Neural cell (in vitro differentiated cells): ENCODE results near the gene ROR1. TPM values are rescaled to one million over a fixed set of nuclear protein-coding genes. Genes with fewer than 3 reads are reported as not detected.

Experiments used
- H2AFZ ChIP-seq: fragments of 200-600, 300-800 bp; sonication (generic), shearing (Covaris generic); 2 replicates; pipeline ENCODE4 v1.6.0; 2014; ENCODE audit warnings: low read depth, mild to moderate bottlenecking, antibody characterized with exemption, low read length, moderate library complexity
- H3F3A ChIP-seq: fragments of 200-600 bp; shearing (Covaris generic); 2 replicates; pipeline ENCODE4 v1.6.1; 2016; ENCODE audit warnings: mild to moderate bottlenecking, moderate library complexity, mixed read lengths, antibody characterized with exemption, low read length; ENCODE audit not compliant: insufficient read depth, poor library complexity, severe bottlenecking
- H3K27ac ChIP-seq: fragments of 200-600, 300-800 bp; sonication (generic), shearing (Covaris generic); 2 replicates; pipeline ENCODE4 v1.5.1; 2014; ENCODE audit warnings: mild to moderate bottlenecking, low read length, moderate library complexity
- H3K27me3 ChIP-seq: fragments of 300-800, 200-600 bp; sonication (generic), shearing (Covaris generic); 2 replicates; pipeline ENCODE4 v1.6.0; 2014; ENCODE audit warnings: mild to moderate bottlenecking, low read depth, low read length, moderate library complexity; ENCODE audit not compliant: insufficient read depth
- H3K36me3 ChIP-seq: fragments of 300-800, 200-600 bp; sonication (generic), shearing (Covaris generic); 2 replicates; pipeline ENCODE4 v1.5.1; 2014; ENCODE audit warnings: mild to moderate bottlenecking, antibody characterized with exemption, low read length, moderate library complexity; ENCODE audit not compliant: insufficient read depth
- H3K4me2 ChIP-seq: fragments of 300-800, 200-600 bp; sonication (generic), shearing (Covaris generic); 2 replicates; pipeline ENCODE4 v1.6.0; 2014; ENCODE audit warnings: mild to moderate bottlenecking, low read length
- H3K4me3 ChIP-seq: fragments of 300-800, 200-600 bp; sonication (generic), shearing (Covaris generic); 2 replicates; pipeline ENCODE4 v1.5.1; 2014; ENCODE audit warnings: mild to moderate bottlenecking, low read length, moderate library complexity
- H3K79me2 ChIP-seq: fragments of 200-600 bp; shearing (Covaris generic); replicated peaks from 2 replicates; pipeline ENCODE4 v1.6.0; 2014; ENCODE audit warnings: mild to moderate bottlenecking, low read length, moderate library complexity; ENCODE audit not compliant: insufficient read depth
- H3K9ac ChIP-seq: fragments of 300-800, 200-600 bp; sonication (generic), shearing (Covaris generic); 2 replicates; pipeline ENCODE4 v1.6.1; 2016; ENCODE audit warnings: mild to moderate bottlenecking, low read length, mixed read lengths
- H3K9me2 ChIP-seq: fragments of 200-600 bp; shearing (Covaris generic); 2 replicates; pipeline ENCODE4 v1.6.1; 2016; ENCODE audit warnings: mild to moderate bottlenecking, low read length, mixed read lengths; ENCODE audit not compliant: insufficient read depth
- H3K9me3 ChIP-seq: fragments of 200-600, 300-800 bp; sonication (generic), shearing (Covaris generic); 2 replicates; pipeline ENCODE4 v1.6.1; 2016; ENCODE audit warnings: mild to moderate bottlenecking, mixed run types, low read length, moderate library complexity, mixed read lengths
- H4K20me1 ChIP-seq: fragments of 200-600 bp; shearing (Covaris generic); 2 replicates; pipeline ENCODE4 v1.6.1; 2016; ENCODE audit warnings: mild to moderate bottlenecking, mixed run types; ENCODE audit not compliant: insufficient read depth
- CTCF ChIP-seq: fragments of 450-650 bp; IDR thresholded peaks from 2 replicates; pipeline ENCODE4 v1.5.1; 2014; ENCODE audit warnings: antibody characterized with exemption, mild to moderate bottlenecking, moderate library complexity; ENCODE audit not compliant: poor library complexity, severe bottlenecking
- EP300 ChIP-seq: fragments of 450-650 bp; conservative IDR thresholded peaks from 2 replicates; pipeline ENCODE4 v1.6.1; 2014; ENCODE audit warnings: antibody characterized with exemption, mild to moderate bottlenecking, moderate library complexity; ENCODE audit not compliant: poor library complexity, severe bottlenecking
- EZH2 ChIP-seq: fragments of 200-600, 300-800 bp; shearing (Covaris generic), sonication (generic); IDR thresholded peaks from 2 replicates; pipeline ENCODE4 v1.6.1; 2014; ENCODE audit warnings: antibody characterized with exemption, low read length, borderline replicate concordance, mild to moderate bottlenecking; ENCODE audit not compliant: insufficient read depth, poor library complexity, severe bottlenecking
- MXI1 ChIP-seq: fragments of 450-650 bp; conservative IDR thresholded peaks from 2 replicates; pipeline ENCODE4 v1.6.1; 2014; ENCODE audit warnings: antibody characterized with exemption, mild to moderate bottlenecking; ENCODE audit not compliant: poor library complexity, severe bottlenecking
- POLR2AphosphoS5 ChIP-seq: IDR thresholded peaks from 2 replicates; pipeline ENCODE4 v1.6.1; 2012
- RAD21 ChIP-seq: fragments of 450-650 bp; conservative IDR thresholded peaks from 2 replicates; pipeline ENCODE4 v1.6.1; 2014; ENCODE audit warnings: antibody characterized with exemption, mild to moderate bottlenecking, moderate library complexity
- REST ChIP-seq: IDR thresholded peaks from 2 replicates; pipeline ENCODE4 v1.6.1; 2012; ENCODE audit warnings: borderline replicate concordance
- SMC3 ChIP-seq: fragments of 450-650 bp; conservative IDR thresholded peaks from 2 replicates; pipeline ENCODE4 v1.6.1; 2014; ENCODE audit warnings: antibody characterized with exemption, mild to moderate bottlenecking, moderate library complexity; ENCODE audit not compliant: poor library complexity
- TAF1 ChIP-seq: IDR thresholded peaks from 2 replicates; pipeline ENCODE4 v1.6.1; 2012; ENCODE audit warnings: low read depth
- polyA plus RNA-seq: library from polyadenylated mRNA; depleted of rRNA; stranded (reverse); fragments of >200 nt; gene quantifications from 2 replicates; pipeline ENCODE4 v1.2.3, GENCODE V29; 2014

Gene ROR1
- polyA plus RNA-seq, 1 donor from 2014 or later = 0.27 TPM

- Histone ChIP-seq H3K9me3 (no peaks in the 10 kb centered on the region), H3K36me3 (no peaks in the 10 kb centered on the region), H3K27ac (no peak overlapping the region), H3K4me3 (no peak overlapping the region), H3K9me2 (no peaks in the 10 kb centered on the region), H3K4me2 (no peak overlapping the region), H4K20me1 (no peaks in the 10 kb centered on the region), H2AFZ (no peak overlapping the region), H3F3A (no peaks in the 10 kb centered on the region), H3K79me2 (no peaks in the 10 kb centered on the region), H3K27me3 (no peaks in the 10 kb centered on the region), H3K9ac (no peak overlapping the region)
- TF ChIP-seq CTCF = no peak
- no peak for TF ChIP-seq TAF1
- no peak for TF ChIP-seq EP300
- TF ChIP-seq RAD21 = no peak
- TF ChIP-seq SMC3 = no peak
- no peak for TF ChIP-seq POLR2AphosphoS5
- no peak for TF ChIP-seq EZH2
- no peak for TF ChIP-seq MXI1
- no peak for TF ChIP-seq REST
Measured at GRCh38 chr1:63738772-63739171, 35.0 kb upstream of the ROR1 start.

GRCh38 chr1:63739452-63739851 is 34.4 kb upstream of the ROR1 start:
- Histone ChIP-seq H4K20me1 (no peaks in the 10 kb centered on the region), H3K9me2 (no peaks in the 10 kb centered on the region), H3K36me3 (no peaks in the 10 kb centered on the region), H3K27ac (no peak overlapping the region), H3K4me2 (no peak overlapping the region), H3K79me2 (no peaks in the 10 kb centered on the region), H3K4me3 (no peak overlapping the region), H3F3A (no peaks in the 10 kb centered on the region), H3K27me3 (no peaks in the 10 kb centered on the region), H2AFZ (no peak overlapping the region), H3K9me3 (no peaks in the 10 kb centered on the region), H3K9ac (no peak overlapping the region)
- TF ChIP-seq REST = no peak
- TF ChIP-seq EZH2 = no peak
- no peak for TF ChIP-seq MXI1
- no peak for TF ChIP-seq RAD21
- no peak for TF ChIP-seq TAF1
- no peak for TF ChIP-seq POLR2AphosphoS5
- no peak for TF ChIP-seq CTCF
- TF ChIP-seq SMC3 = no peak
- no peak for TF ChIP-seq EP300
